Measurements from ENCODE around the gene MACO1.

MACO1 gene

DNA sequence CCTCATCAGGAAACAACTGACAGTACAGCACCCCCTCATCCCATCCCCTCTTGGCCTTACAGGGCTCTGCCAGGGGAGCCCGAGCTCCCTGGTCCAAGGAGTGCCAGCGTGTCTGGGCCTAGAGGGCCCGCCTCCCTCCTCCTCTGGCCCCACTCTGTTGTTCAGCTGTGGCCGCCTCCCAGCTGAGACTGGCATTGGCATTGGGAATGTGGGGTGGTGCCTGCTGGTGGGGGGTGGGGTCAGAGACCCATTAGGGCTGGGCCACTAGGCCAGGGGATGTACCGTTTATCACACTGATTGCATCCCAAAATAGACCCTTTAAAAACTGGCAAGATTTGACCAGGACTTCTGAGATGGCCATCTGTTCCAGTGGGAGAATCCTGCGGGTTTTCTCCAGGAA is 114.1 kb downstream of the MACO1 start:
- no peaks in the 10 kb centered on the region for H3K27me3 ChIP-seq (ENCODE audit: low read length)
- no peak overlapping the region for H2AFZ ChIP-seq (ENCODE audit: low read depth, low read length, severe bottlenecking)
- no peaks in the 10 kb centered on the region for H3K9me3 ChIP-seq (ENCODE audit: insufficient read depth, low read length)
- no peak overlapping the region for H3K4me2 ChIP-seq (ENCODE audit: low read depth, low read length, poor library complexity, severe bottlenecking)
- no peak overlapping the region for H3K27ac ChIP-seq (ENCODE audit: low read depth, low read length)
- TF ChIP-seq, protein P1, sequence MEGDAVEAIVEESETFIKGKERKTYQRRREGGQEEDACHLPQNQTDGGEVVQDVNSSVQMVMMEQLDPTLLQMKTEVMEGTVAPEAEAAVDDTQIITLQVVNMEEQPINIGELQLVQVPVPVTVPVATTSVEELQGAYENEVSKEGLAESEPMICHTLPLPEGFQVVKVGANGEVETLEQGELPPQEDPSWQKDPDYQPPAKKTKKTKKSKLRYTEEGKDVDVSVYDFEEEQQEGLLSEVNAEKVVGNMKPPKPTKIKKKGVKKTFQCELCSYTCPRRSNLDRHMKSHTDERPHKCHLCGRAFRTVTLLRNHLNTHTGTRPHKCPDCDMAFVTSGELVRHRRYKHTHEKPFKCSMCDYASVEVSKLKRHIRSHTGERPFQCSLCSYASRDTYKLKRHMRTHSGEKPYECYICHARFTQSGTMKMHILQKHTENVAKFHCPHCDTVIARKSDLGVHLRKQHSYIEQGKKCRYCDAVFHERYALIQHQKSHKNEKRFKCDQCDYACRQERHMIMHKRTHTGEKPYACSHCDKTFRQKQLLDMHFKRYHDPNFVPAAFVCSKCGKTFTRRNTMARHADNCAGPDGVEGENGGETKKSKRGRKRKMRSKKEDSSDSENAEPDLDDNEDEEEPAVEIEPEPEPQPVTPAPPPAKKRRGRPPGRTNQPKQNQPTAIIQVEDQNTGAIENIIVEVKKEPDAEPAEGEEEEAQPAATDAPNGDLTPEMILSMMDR (IDR thresholded peaks at IDR 0.05; ENCODE audit: insufficient read depth, low read length, poor library complexity, severe bottlenecking), result no peak
- TF ChIP-seq EZH2phosphoT487 (conservative IDR thresholded peaks at IDR 0.05; ENCODE audit: low read length), result no peak
- H3K9ac ChIP-seq (ENCODE audit: low read length), result no peak overlapping the region
- H3K9me2 ChIP-seq (replicated peaks; ENCODE audit: insufficient read depth, low read length), result no peaks in the 10 kb centered on the region
- no peak overlapping the region for H3K4me3 ChIP-seq (ENCODE audit: insufficient read depth, low read length, poor library complexity, severe bottlenecking)
- no peaks in the 10 kb centered on the region for H3K36me3 ChIP-seq (ENCODE audit: low read length)
- H3K79me2 ChIP-seq (ENCODE audit: insufficient read depth, low read length), result no peaks in the 10 kb centered on the region
- H4K20me1 ChIP-seq (ENCODE audit: low read depth, low read length), result no peaks in the 10 kb centered on the region
- H3F3A ChIP-seq (ENCODE audit: insufficient read depth), result peaks cover 7% of the 10 kb centered on the region; the same call in 1 of the 2 replicates

DNA sequence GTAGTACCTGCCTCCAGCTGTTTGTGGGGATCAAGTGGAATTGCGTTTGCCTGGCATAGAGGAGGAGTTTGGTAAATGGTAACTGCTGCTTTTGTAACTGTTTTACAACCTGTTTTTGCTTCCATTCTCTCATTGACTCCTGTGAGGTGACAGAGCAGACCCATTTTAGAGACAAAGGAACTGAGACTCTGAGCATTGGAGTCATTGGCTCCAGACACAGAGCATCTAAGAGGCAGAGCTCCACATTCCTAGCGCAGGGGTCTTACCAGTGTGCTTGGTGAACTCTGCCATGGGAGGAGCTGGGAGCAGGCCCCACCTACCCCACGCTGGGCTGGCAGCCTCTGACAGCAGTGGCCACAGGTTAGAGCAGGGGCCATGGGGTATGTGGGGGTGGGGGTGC is 115.1 kb downstream of the MACO1 start:
- H3K4me2 ChIP-seq (ENCODE audit: low read depth, low read length, poor library complexity, severe bottlenecking), result no peak overlapping the region
- H3K9me3 ChIP-seq (ENCODE audit: insufficient read depth, low read length), result no peaks in the 10 kb centered on the region
- no peak overlapping the region for H3K27ac ChIP-seq (ENCODE audit: low read depth, low read length)
- H3K9me2 ChIP-seq (replicated peaks; ENCODE audit: insufficient read depth, low read length), result no peaks in the 10 kb centered on the region
- no peak overlapping the region for H3K4me3 ChIP-seq (ENCODE audit: insufficient read depth, low read length, poor library complexity, severe bottlenecking)
- H2AFZ ChIP-seq (ENCODE audit: low read depth, low read length, severe bottlenecking), result no peak overlapping the region
- peaks cover 7% of the 10 kb centered on the region; the same call in 1 of the 2 replicates for H3F3A ChIP-seq (ENCODE audit: insufficient read depth)
- H3K36me3 ChIP-seq (ENCODE audit: low read length), result no peaks in the 10 kb centered on the region
- no peaks in the 10 kb centered on the region for H4K20me1 ChIP-seq (ENCODE audit: low read depth, low read length)
- TF ChIP-seq EZH2phosphoT487 (conservative IDR thresholded peaks at IDR 0.05; ENCODE audit: low read length), result no peak
- TF ChIP-seq, protein P1 (IDR thresholded peaks at IDR 0.05; ENCODE audit: insufficient read depth, low read length, poor library complexity, severe bottlenecking), result no peak
- no peaks in the 10 kb centered on the region for H3K79me2 ChIP-seq (ENCODE audit: insufficient read depth, low read length)
- no peaks in the 10 kb centered on the region for H3K27me3 ChIP-seq (ENCODE audit: low read length)
- no peak overlapping the region for H3K9ac ChIP-seq (ENCODE audit: low read length)

DNA sequence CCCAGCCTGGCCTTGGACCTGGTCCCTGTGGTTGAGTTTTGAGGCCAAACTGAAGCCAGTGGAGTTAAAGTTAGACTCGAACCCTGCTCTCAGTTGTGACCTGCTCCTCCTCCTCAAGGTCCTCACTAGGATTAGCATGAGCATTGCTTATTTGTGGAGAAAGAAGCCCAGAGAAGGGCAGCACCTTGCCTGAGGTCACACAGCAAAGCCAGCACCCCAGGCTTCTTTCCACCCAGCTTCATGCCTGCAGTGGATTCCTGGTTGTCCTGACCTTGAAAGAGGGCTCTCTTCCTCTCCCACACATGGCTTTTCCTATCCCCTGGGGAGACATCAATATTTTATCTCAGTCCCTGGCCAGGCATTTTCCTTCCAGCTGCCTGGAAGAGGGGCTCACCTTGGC is 115.5 kb downstream of the MACO1 start:
- H3K4me3 ChIP-seq (ENCODE audit: insufficient read depth, low read length, poor library complexity, severe bottlenecking), result no peak overlapping the region
- no peak overlapping the region for H2AFZ ChIP-seq (ENCODE audit: low read depth, low read length, severe bottlenecking)
- no peaks in the 10 kb centered on the region for H3K9me3 ChIP-seq (ENCODE audit: insufficient read depth, low read length)
- no peak overlapping the region for H3K9ac ChIP-seq (ENCODE audit: low read length)
- no peak overlapping the region for H3K4me2 ChIP-seq (ENCODE audit: low read depth, low read length, poor library complexity, severe bottlenecking)
- H3K79me2 ChIP-seq (ENCODE audit: insufficient read depth, low read length), result no peaks in the 10 kb centered on the region
- no peaks in the 10 kb centered on the region for H4K20me1 ChIP-seq (ENCODE audit: low read depth, low read length)
- peaks cover 7% of the 10 kb centered on the region; the same call in 1 of the 2 replicates for H3F3A ChIP-seq (ENCODE audit: insufficient read depth)
- H3K36me3 ChIP-seq (ENCODE audit: low read length), result no peaks in the 10 kb centered on the region
- no peaks in the 10 kb centered on the region for H3K9me2 ChIP-seq (replicated peaks; ENCODE audit: insufficient read depth, low read length)
- no peak overlapping the region for H3K27ac ChIP-seq (ENCODE audit: low read depth, low read length)
- TF ChIP-seq EZH2phosphoT487 (conservative IDR thresholded peaks at IDR 0.05; ENCODE audit: low read length), result no peak
- TF ChIP-seq, protein P1 (IDR thresholded peaks at IDR 0.05; ENCODE audit: insufficient read depth, low read length, poor library complexity, severe bottlenecking), result no peak
- H3K27me3 ChIP-seq (ENCODE audit: low read length), result no peaks in the 10 kb centered on the region

All from SU-DHL-6 (cell line).